Activated T-helper 2 cell treated with anti-CD3 and anti-CD28 coated beads, Interferon-gamma antibody, Interleukin-2, Interleukin-4, amounts not matched to agents 10 μg/mL and 5 μg/mL and 100 μg/mL, durations not matched to agents 14 hours and 24 hours and 36 hours (primary cell): Measurements from ENCODE around the gene HGD. TPM values are rescaled to one million over a fixed set of nuclear protein-coding genes. Genes with fewer than 3 reads are reported as not detected.
A peak's percentile ranks its signal among the peaks of the same experiment; 100 is the strongest.

Experiments used
- DNase-seq: peaks from one replicate; pipeline ENCODE4 v3.0.0; 2021; ENCODE audit warnings: low spot score
- H3K27ac Mint-ChIP-seq: one replicate; pipeline ENCODE4 v1.8.0; 2021; ENCODE audit warnings: mixed read lengths
- H3K27me3 Mint-ChIP-seq: one replicate; pipeline ENCODE4 v1.8.0; 2021; ENCODE audit warnings: low read depth, mixed read lengths
- H3K36me3 Mint-ChIP-seq: one replicate; pipeline ENCODE4 v1.8.0; 2021; ENCODE audit warnings: low read depth, mixed read lengths
- H3K4me1 Mint-ChIP-seq: one replicate; pipeline ENCODE4 v1.8.0; 2021; ENCODE audit warnings: low read depth, mixed read lengths
- H3K4me3 Mint-ChIP-seq: one replicate; pipeline ENCODE4 v1.8.0; 2021; ENCODE audit warnings: low read depth, mild to moderate bottlenecking, moderate library complexity, mixed read lengths
- H3K9me3 Mint-ChIP-seq: one replicate; pipeline ENCODE4 v1.8.0; 2021; ENCODE audit warnings: mixed read lengths
- intact Hi-C: fragments of 100-400 bp; cut with micrococcal nuclease; formaldehyde crosslinking; loops from one replicate; pipeline ENCODE4 v1.15.1; 2023
- total RNA-seq: library from RNA; stranded (reverse); gene quantifications from 2 replicates; pipeline ENCODE4 v1.2.3, GENCODE V29; 2022

The HGD gene
- total RNA-seq, 1 donor from 2014 or later = 0.14 TPM

DNA sequence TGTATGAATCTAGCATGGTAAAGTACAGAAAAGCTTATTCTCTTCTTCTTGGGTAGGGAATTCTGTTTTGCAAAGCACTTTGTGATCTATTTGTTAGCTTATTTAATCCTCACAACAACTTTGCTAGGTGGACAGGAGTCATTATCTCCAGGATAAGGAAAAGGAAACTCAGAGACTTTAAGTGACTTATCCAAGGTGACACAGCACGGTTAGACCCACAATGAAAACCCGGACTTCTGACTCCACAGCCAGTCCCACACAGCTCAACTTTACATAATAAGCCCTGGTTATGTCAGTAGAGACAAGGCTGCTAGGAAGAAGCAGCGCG is 86.3 kb downstream of the HGD start:
- Mint-ChIP-seq H3K9me3 (no peaks in the 10 kb centered on the region), H3K27me3 (peaks cover 14% of the 10 kb centered on the region), H3K36me3 (peaks cover 4% of the 10 kb centered on the region), H3K27ac (peak overlapping the region; percentile 93), H3K4me3 (peak overlapping the region; percentile 89), H3K4me1 (peaks cover 7% of the 10 kb centered on the region)
- no peak for DNase-seq
- intact Hi-C loops = loop anchor here (1.0 to 10.0 kb wide), 5 partner anchors 37 to 501 kb away; partner anchors contain the start of genes GSK3B, GTF2E1 and RABL3

GRCh38 chr3:120587332-120587975 is 94.6 kb downstream of the HGD start:
- Mint-ChIP-seq H3K9me3 (no peaks in the 10 kb centered on the region), H3K27ac (no peak overlapping the region), H3K27me3 (peaks cover 16% of the 10 kb centered on the region), H3K4me1 (no peaks in the 10 kb centered on the region), H3K4me3 (no peak overlapping the region), H3K36me3 (no peaks in the 10 kb centered on the region)
- intact Hi-C loops = no loop called here
- no peak for DNase-seq

Other genes with a start within 250 kb of the HGD start
- gene FSTL1, start 231.2 kb downstream of the HGD start, total RNA-seq = 0.14 and 0.16 TPM in 2 replicates
- 142 and 154 TPM in 2 replicates for gene NDUFB4, start 85.9 kb downstream of the HGD start, total RNA-seq
- 26.6 and 30.8 TPM in 2 replicates for gene RABL3, start 60.3 kb upstream of the HGD start, total RNA-seq
- 23.3 and 24.7 TPM in 2 replicates for gene GTF2E1, start 60.5 kb upstream of the HGD start, total RNA-seq
- not detected in 2 replicates for gene STXBP5L, start 226.0 kb upstream of the HGD start, total RNA-seq